Measurements from ENCODE around the gene CROCC.
"Not testable (repeated sequence)": the region's sequence is repeated elsewhere in the genome, so short reads cannot be mapped to it uniquely, and the experiment has no call there.

The CROCC gene

GRCh38 chr1:16921391-16922185 is at the start of gene CROCC:
CROCC (plus strand) TSS chr1:16921931; CDS start chr1:16922019, 88 bp downstream.
- DNase-seq, result peak in 19 of 56 donors; percentile 10 to 63 (median 30)

- DNase-seq, result peak in 47 of 56 donors; percentile 11 to 92 (median 56)
Measured at GRCh38 chr1:16872152-16873075, 49.3 kb upstream of the CROCC start.

GRCh38 chr1:16873076-16873879 is 48.5 kb upstream of the CROCC start:
- peak in 37 of 56 donors; percentile 4 to 78 (median 49) for DNase-seq

- DNase-seq, result not testable (repeated sequence)
Measured at GRCh38 chr1:16874968-16875765, 46.6 kb upstream of the CROCC start.

DNA sequence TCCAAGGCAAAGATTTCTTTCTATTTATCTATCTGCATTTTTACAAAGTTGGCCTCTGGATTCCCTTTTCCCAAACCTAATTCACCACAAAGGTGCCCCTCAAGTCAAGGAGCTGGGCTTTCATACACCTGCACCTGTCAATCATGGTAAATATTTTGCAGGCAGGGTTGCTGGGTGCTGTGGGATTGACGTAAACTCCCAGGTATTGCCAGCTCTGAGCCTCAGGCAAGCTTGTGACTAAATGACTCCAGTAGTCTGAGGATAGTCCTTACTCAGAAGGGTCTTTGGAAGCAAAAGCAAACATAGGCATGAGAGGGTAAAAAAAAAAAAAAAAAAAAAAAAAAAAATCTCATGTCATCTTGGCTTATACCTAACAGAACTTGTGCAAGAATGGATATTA is 40.0 kb upstream of the CROCC start:
- not testable (repeated sequence) for DNase-seq

GRCh38 chr1:16882986-16883385 is 38.7 kb upstream of the CROCC start:
- DNase-seq, result no peak

DNA sequence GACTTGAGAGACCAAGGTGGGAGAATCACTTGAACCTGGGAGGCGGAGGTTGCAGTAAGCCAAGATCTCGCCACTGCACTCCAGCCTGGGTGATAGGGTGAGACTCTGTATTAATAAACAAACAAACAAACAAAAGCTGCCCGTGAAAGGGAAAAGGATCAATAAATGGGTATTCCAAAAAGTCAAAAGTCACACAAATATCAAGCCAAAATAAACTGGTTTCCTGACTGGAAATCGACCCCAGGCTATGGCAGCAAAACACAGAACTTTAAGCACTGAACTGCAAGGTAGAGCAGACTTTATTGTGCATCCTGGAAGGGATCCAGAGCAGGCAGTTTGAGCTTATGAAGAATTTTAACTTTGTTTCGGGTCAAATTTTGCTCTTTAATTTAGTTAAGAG is 37.2 kb upstream of the CROCC start:
- DNase-seq, result not testable (repeated sequence)

- DNase-seq, result no peak
Measured at GRCh38 chr1:16886860-16887605, 34.7 kb upstream of the CROCC start.

GRCh38 chr1:16888860-16889816 is 32.6 kb upstream of the CROCC start:
- DNase-seq, result peak in 52 of 56 donors; percentile 33 to 92 (median 70)

DNA sequence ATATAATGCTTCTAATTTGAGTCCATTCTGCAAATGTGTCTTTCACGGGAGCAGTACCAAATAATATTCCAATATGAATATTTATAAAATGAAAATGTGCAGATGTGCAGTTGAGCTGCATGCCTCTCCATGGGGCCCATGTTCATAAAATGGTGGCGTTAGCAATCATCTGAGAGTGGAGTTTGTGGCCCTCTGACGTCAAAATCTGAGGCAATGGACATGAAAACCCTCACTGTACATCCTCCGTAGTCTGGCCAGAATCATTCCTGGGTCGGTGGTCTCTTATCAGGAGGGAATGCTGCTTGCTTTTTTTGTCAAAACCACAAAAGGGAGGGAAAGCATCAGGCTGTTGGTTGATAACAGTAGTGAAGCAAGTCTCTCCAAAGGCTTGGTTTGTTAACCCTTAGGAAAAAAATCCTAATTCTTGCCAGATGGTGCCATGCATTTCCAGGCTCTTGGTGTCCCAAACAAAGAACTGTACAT is 31.2 kb upstream of the CROCC start:
- not testable (repeated sequence) for DNase-seq

DNA sequence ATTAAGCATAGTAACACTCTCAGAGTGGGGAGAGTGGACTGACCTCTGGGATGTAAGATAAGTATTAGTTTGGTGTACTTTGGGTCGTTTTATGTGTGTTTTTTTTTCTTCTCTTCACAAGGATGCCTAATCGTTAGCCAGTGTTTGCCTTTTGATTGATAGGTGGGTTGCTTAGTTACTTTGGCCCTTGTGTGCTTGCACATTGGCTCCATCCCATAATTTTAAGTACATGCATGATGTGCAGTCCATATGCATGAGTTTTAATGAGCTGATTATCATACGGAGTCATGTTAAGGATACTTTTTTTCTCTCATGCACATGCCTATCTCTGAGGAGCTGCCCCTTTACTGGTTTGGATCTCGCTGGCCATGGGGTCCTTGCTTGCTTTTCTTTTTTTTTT is 30.7 kb upstream of the CROCC start:
- not testable (repeated sequence) for DNase-seq

GRCh38 chr1:16892978-16893525 is 28.7 kb upstream of the CROCC start:
- not testable (repeated sequence) for DNase-seq

GRCh38 chr1:16893796-16894195 is 27.9 kb upstream of the CROCC start:
- DNase-seq, result not testable (repeated sequence)

DNA sequence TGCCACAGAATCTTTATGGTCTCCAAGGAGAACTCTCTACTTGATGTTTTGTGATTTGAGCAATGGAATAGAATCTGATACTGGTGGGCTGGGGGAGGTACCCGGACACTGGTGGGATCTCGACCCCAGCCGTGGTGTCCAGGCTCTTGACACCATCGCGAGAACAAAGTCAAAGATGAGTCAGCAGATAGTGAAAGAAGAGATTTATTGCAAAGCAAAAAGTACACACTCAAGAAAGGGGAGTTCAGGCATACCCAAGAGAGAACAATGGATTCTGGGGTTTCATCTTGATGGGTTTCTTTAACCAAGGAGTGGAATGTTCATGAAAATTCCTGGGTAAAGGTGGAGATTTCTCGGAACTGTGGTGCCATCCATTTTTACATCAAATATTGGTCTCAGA is 27.4 kb upstream of the CROCC start:
- DNase-seq, result not testable (repeated sequence)

DNA sequence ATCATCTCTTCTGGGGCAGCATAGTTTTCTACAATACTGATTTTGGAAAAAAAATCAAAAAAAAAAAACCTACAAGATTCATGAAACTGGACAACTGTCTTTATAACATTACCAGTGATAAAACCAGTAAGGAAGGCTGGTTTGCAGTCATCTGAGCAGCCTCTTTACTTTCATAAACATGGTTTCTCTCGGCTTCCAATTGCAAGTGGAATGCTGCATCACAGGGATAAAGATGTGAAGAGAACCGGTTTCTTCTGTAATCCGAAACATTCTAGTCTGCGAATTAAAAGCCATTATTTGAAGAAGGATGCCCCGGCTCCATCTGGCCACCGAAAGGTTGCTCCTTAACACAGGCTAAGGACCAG is 26.5 kb upstream of the CROCC start:
- not testable (repeated sequence) for DNase-seq

GRCh38 chr1:16895598-16896315 is 26.0 kb upstream of the CROCC start, which contains the start of gene RNU1-2:
RNU1-2 (plus strand) TSS chr1:16895980.
- DNase-seq, result peak in 53 of 56 donors; percentile 12 to 98 (median 85)

All from amygdala (tissue), 56 donors.